Measurements from ENCODE around the gene PSMD5.

PSMD5 gene

GRCh38 chr9:120869726-120870125 is 27.0 kb upstream of the PSMD5 start:
- Mint-ChIP-seq H3K27me3 (no peaks in the 10 kb centered on the region), H3K9me3 (no peaks in the 10 kb centered on the region), H3K27ac (peak overlapping the region in 1 of 2 donors; percentile 92), H3K4me3 (peak overlapping the region in 1 of 2 donors; percentile 81), H3K4me1 (ENCODE audit: low read depth in 2 of 2) (peaks cover 20 to 21% of the 10 kb centered on the region in 2 donors), H3K36me3 (ENCODE audit: insufficient read depth) (peaks cover 34% of the 10 kb centered on the region)
- no peak for ATAC-seq (replicated peaks)
- DNase-seq = no peak

- ATAC-seq (replicated peaks) (no peak), DNase-seq (no peak)
- Mint-ChIP-seq H3K27ac (peak overlapping the region; percentile 81 to 92), H3K27me3 (no peaks in the 10 kb centered on the region), H3K9me3 (no peaks in the 10 kb centered on the region), H3K36me3 (ENCODE audit: insufficient read depth) (peaks cover 32% of the 10 kb centered on the region), H3K4me3 (peak overlapping the region; percentile 81 to 88), H3K4me1 (ENCODE audit: low read depth in 2 of 2) (peaks cover 20 to 21% of the 10 kb centered on the region in 2 donors)
Measured at GRCh38 chr9:120869360-120869687, 26.6 kb upstream of the PSMD5 start.

- Mint-ChIP-seq H3K27me3 (no peaks in the 10 kb centered on the region), H3K36me3 (ENCODE audit: insufficient read depth) (peaks cover 30% of the 10 kb centered on the region), H3K4me3 (peak overlapping the region; percentile 81 to 88), H3K9me3 (no peaks in the 10 kb centered on the region), H3K4me1 (ENCODE audit: low read depth in 2 of 2) (peaks cover 19 to 20% of the 10 kb centered on the region in 2 donors), H3K27ac (peak overlapping the region; percentile 81 to 92)
- DNase-seq (peak; percentile 94 to 96 (median 95)), ATAC-seq (replicated peaks) (peak; percentile 83)
Measured at GRCh38 chr9:120868676-120869359, 26.1 kb upstream of the PSMD5 start.

GRCh38 chr9:120868339-120868675 is 25.6 kb upstream of the PSMD5 start:
- H3K36me3 Mint-ChIP-seq (ENCODE audit: insufficient read depth) = peaks cover 29% of the 10 kb centered on the region
- H3K27ac Mint-ChIP-seq = peak overlapping the region; percentile 81 to 92
- ATAC-seq (replicated peaks) (peak; percentile 50), DNase-seq (no peak)
- H3K4me1 Mint-ChIP-seq (ENCODE audit: low read depth in 2 of 2) = peaks cover 15 to 19% of the 10 kb centered on the region in 2 donors
- H3K4me3 Mint-ChIP-seq = peak overlapping the region; percentile 81 to 88
- no peaks in the 10 kb centered on the region for H3K27me3 Mint-ChIP-seq
- no peaks in the 10 kb centered on the region for H3K9me3 Mint-ChIP-seq

- H3K4me3 Mint-ChIP-seq = peak overlapping the region; percentile 81 to 88
- H3K4me1 Mint-ChIP-seq (ENCODE audit: low read depth in 2 of 2) = peaks cover 11 to 16% of the 10 kb centered on the region in 2 donors
- no peaks in the 10 kb centered on the region for H3K9me3 Mint-ChIP-seq
- no peak for ATAC-seq (replicated peaks)
- peaks cover 27% of the 10 kb centered on the region for H3K36me3 Mint-ChIP-seq (ENCODE audit: insufficient read depth)
- H3K27me3 Mint-ChIP-seq = no peaks in the 10 kb centered on the region
- DNase-seq = no peak
- peak overlapping the region; percentile 81 to 92 for H3K27ac Mint-ChIP-seq
Measured at GRCh38 chr9:120867676-120868338, 25.1 kb upstream of the PSMD5 start.

GRCh38 chr9:120866651-120867050 is 23.9 kb upstream of the PSMD5 start:
- ATAC-seq (replicated peaks) (no peak), DNase-seq (no peak)
- Mint-ChIP-seq H3K4me3 (no peak overlapping the region), H3K4me1 (ENCODE audit: low read depth in 2 of 2) (peaks cover 11 to 16% of the 10 kb centered on the region in 2 donors), H3K27ac (peak overlapping the region in 1 of 2 donors; percentile 67), H3K36me3 (ENCODE audit: insufficient read depth) (peaks cover 17% of the 10 kb centered on the region), H3K27me3 (no peaks in the 10 kb centered on the region), H3K9me3 (no peaks in the 10 kb centered on the region)

- Mint-ChIP-seq H3K4me3 (no peak overlapping the region), H3K27ac (no peak overlapping the region), H3K9me3 (no peaks in the 10 kb centered on the region), H3K36me3 (ENCODE audit: insufficient read depth) (peaks cover 13% of the 10 kb centered on the region), H3K27me3 (no peaks in the 10 kb centered on the region), H3K4me1 (ENCODE audit: low read depth in 2 of 2) (peaks cover 11 to 16% of the 10 kb centered on the region in 2 donors)
- DNase-seq (no peak), ATAC-seq (replicated peaks) (no peak)
Measured at GRCh38 chr9:120865809-120866208, 23.1 kb upstream of the PSMD5 start.

GRCh38 chr9:120865176-120865575 is 22.5 kb upstream of the PSMD5 start:
- Mint-ChIP-seq H3K4me1 (ENCODE audit: low read depth in 2 of 2) (peaks cover 11 to 16% of the 10 kb centered on the region in 2 donors), H3K27me3 (no peaks in the 10 kb centered on the region), H3K9me3 (no peaks in the 10 kb centered on the region), H3K4me3 (no peak overlapping the region), H3K36me3 (ENCODE audit: insufficient read depth) (peaks cover 16% of the 10 kb centered on the region), H3K27ac (peak overlapping the region in 1 of 2 donors; percentile 29)
- ATAC-seq (replicated peaks) (no peak), DNase-seq (no peak)

GRCh38 chr9:120864719-120865118 is 22.0 kb upstream of the PSMD5 start:
- no peak for ATAC-seq (replicated peaks)
- no peak overlapping the region for H3K4me3 Mint-ChIP-seq
- H3K36me3 Mint-ChIP-seq (ENCODE audit: insufficient read depth) = peaks cover 20% of the 10 kb centered on the region

GRCh38 chr9:120863833-120864232 is 21.1 kb upstream of the PSMD5 start:
- H3K27me3 Mint-ChIP-seq = no peaks in the 10 kb centered on the region
- no peak overlapping the region for H3K4me3 Mint-ChIP-seq
- DNase-seq (no peak), ATAC-seq (replicated peaks) (no peak)
- no peaks in the 10 kb centered on the region for H3K9me3 Mint-ChIP-seq
- H3K4me1 Mint-ChIP-seq (ENCODE audit: low read depth in 2 of 2) = peaks cover 7% of the 10 kb centered on the region in 2 donors
- H3K36me3 Mint-ChIP-seq (ENCODE audit: insufficient read depth) = peaks cover 17% of the 10 kb centered on the region
- peak overlapping the region in 1 of 2 donors; percentile 49 for H3K27ac Mint-ChIP-seq

More at GRCh38 chr9:120864719-120865118, 22.0 kb upstream of the PSMD5 start:
- Mint-ChIP-seq H3K9me3 (no peaks in the 10 kb centered on the region), H3K4me1 (ENCODE audit: low read depth in 2 of 2) (peaks cover 11 to 14% of the 10 kb centered on the region in 2 donors), H3K27me3 (no peaks in the 10 kb centered on the region), H3K27ac (peak overlapping the region in 1 of 2 donors; percentile 29)
- DNase-seq = no peak

GRCh38 chr9:120862452-120862851 is 19.7 kb upstream of the PSMD5 start:
- H3K4me3 Mint-ChIP-seq = no peak overlapping the region
- H3K27me3 Mint-ChIP-seq = no peaks in the 10 kb centered on the region
- H3K27ac Mint-ChIP-seq = no peak overlapping the region
- H3K4me1 Mint-ChIP-seq (ENCODE audit: low read depth in 2 of 2) = peaks cover 0 to 2% of the 10 kb centered on the region in 2 donors
- ATAC-seq (replicated peaks) = no peak
- H3K36me3 Mint-ChIP-seq (ENCODE audit: insufficient read depth) = peaks cover 29% of the 10 kb centered on the region
- no peaks in the 10 kb centered on the region for H3K9me3 Mint-ChIP-seq
- no peak for DNase-seq

- peak overlapping the region in 1 of 2 donors; percentile 81 for H3K27ac Mint-ChIP-seq
- ATAC-seq (replicated peaks) (no peak), DNase-seq (no peak)
- no peaks in the 10 kb centered on the region for H3K27me3 Mint-ChIP-seq
- H3K4me1 Mint-ChIP-seq (ENCODE audit: low read depth in 2 of 2) = peaks cover 0 to 4% of the 10 kb centered on the region in 2 donors
- H3K36me3 Mint-ChIP-seq (ENCODE audit: insufficient read depth) = peaks cover 32% of the 10 kb centered on the region
- no peak overlapping the region for H3K4me3 Mint-ChIP-seq
- H3K9me3 Mint-ChIP-seq = no peaks in the 10 kb centered on the region
Measured at GRCh38 chr9:120861935-120862334, 19.2 kb upstream of the PSMD5 start.

GRCh38 chr9:120860083-120860482 is 17.4 kb upstream of the PSMD5 start:
- peaks cover 0 to 4% of the 10 kb centered on the region in 2 donors for H3K4me1 Mint-ChIP-seq (ENCODE audit: low read depth in 2 of 2)
- H3K9me3 Mint-ChIP-seq = no peaks in the 10 kb centered on the region
- DNase-seq (no peak), ATAC-seq (replicated peaks) (no peak)
- peak overlapping the region; percentile 24 to 81 for H3K27ac Mint-ChIP-seq
- no peak overlapping the region for H3K4me3 Mint-ChIP-seq
- H3K36me3 Mint-ChIP-seq (ENCODE audit: insufficient read depth) = peaks cover 40% of the 10 kb centered on the region
- H3K27me3 Mint-ChIP-seq = no peaks in the 10 kb centered on the region

- DNase-seq (no peak), ATAC-seq (replicated peaks) (no peak)
- Mint-ChIP-seq H3K4me1 (ENCODE audit: low read depth in 2 of 2) (peaks cover 0 to 7% of the 10 kb centered on the region in 2 donors), H3K27ac (no peak overlapping the region), H3K9me3 (no peaks in the 10 kb centered on the region), H3K4me3 (no peak overlapping the region), H3K36me3 (ENCODE audit: insufficient read depth) (peaks cover 38% of the 10 kb centered on the region), H3K27me3 (no peaks in the 10 kb centered on the region)
Measured at GRCh38 chr9:120859361-120859760, 16.6 kb upstream of the PSMD5 start.
